Measurements from ENCODE around the gene RNF223. TPM values are rescaled to one million over a fixed set of nuclear protein-coding genes. Genes with fewer than 3 reads are reported as not detected.

The RNF223 gene
- total and polyA plus RNA-seq, 2 experiments from 2014 or later = 0.43 to 0.88 TPM

DNA sequence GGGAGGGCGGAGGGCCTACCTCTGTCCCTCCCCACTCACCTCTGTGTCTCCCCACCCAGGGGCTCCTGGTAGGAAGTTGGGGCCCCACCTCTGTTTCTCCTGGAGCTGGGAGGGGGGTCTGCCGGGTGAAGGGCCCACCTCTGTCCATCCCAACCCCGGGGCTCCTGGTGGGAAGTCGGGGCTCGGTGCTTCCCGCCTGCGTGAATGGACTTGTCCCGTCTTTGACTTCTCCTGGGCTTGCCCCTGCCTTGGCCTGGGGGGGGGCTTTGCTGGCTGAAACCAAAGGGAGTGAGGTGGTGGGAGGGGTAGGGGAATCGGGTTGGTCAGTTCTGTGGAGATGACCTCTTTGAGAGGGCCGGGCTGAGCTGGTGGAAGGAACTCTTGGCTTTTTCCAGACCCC is 48.4 kb downstream of the RNF223 start:
- DNase-seq (ENCODE audit: low spot score) = no peak
- Histone ChIP-seq H3K27ac (no peak overlapping the region), H3K27me3 (no peaks in the 10 kb centered on the region), H3K9me3 (ENCODE audit: low read depth) (no peaks in the 10 kb centered on the region), H3K9me2 (replicated peaks; ENCODE audit: insufficient read depth) (no peaks in the 10 kb centered on the region), H3K4me2 (peak overlapping the region; percentile 77), H3K4me3 (no peak overlapping the region), H3K4me1 (ENCODE audit: insufficient read depth) (peaks cover 35% of the 10 kb centered on the region), H2AFZ (no peak overlapping the region), H3K79me2 (peaks cover 36% of the 10 kb centered on the region), H3K36me3 (replicated peaks; ENCODE audit: insufficient read depth, low read depth) (no peaks in the 10 kb centered on the region), H4K20me1 (ENCODE audit: insufficient read depth, poor library complexity, severe bottlenecking) (no peaks in the 10 kb centered on the region)
- 82% methylated on average over 9 of the region's 10 CpGs for WGBS (ENCODE audit: low lambda C conversion rate, missing lambda C conversion rate)
- TF ChIP-seq EZH2phosphoT487 (IDR thresholded peaks at IDR 0.05; ENCODE audit: low read depth, severe bottlenecking, unreplicated experiment) (no peak), EZH2 (IDR thresholded peaks at IDR 0.05; ENCODE audit: borderline replicate concordance) (no peak)
- TF ChIP-seq, protein P1, sequence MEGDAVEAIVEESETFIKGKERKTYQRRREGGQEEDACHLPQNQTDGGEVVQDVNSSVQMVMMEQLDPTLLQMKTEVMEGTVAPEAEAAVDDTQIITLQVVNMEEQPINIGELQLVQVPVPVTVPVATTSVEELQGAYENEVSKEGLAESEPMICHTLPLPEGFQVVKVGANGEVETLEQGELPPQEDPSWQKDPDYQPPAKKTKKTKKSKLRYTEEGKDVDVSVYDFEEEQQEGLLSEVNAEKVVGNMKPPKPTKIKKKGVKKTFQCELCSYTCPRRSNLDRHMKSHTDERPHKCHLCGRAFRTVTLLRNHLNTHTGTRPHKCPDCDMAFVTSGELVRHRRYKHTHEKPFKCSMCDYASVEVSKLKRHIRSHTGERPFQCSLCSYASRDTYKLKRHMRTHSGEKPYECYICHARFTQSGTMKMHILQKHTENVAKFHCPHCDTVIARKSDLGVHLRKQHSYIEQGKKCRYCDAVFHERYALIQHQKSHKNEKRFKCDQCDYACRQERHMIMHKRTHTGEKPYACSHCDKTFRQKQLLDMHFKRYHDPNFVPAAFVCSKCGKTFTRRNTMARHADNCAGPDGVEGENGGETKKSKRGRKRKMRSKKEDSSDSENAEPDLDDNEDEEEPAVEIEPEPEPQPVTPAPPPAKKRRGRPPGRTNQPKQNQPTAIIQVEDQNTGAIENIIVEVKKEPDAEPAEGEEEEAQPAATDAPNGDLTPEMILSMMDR (IDR thresholded peaks at IDR 0.05; ENCODE audit: poor library complexity) = no peak

DNA sequence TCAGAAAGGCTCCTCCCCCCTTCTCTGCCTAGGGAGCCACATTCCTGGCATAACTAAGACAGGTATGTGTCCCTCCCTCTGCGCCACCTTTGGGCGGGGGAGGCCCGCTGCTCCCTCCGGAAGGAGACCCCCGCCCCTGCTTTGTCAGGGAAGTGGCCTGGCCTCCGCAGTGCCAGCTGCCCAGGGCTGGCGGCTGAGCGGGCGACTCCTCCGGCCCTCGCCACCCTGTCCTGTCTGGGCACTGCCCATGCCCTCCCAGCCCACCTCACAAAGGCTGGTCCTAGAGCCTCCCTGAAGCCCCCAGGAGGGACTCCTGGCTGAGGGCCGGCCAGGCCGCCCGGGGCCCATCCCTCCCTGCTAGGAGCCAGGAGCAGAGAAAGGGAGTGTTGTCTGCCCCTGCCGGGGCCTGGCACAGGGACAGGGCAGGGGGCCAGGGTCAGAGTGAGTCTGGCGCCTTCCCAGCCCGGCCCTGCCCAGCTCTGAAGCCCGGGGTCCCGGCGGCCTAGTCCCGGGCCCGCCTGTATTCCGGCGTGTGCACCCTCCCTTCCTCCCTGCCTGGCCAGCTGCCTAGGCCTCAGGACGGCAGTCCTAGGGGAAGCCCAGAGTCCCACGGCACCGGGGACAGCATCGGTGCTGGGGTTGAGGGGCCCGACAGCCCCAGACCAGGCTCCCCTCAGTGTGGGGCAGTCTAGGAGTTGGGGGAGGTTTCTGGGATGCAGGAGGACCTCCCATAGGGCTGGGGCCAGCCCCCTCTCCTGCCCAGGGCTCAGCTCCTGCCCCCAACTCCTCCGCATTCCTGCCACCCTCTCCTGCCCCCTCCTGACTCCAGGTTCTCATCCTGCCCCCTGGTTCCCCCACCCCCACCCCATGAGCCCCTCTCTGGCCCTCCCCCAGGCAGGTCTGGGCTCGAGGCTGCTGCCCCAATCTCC is 49.1 kb downstream of the RNF223 start:
- Histone ChIP-seq H3K79me2 (peaks cover 36% of the 10 kb centered on the region), H3K4me1 (ENCODE audit: insufficient read depth) (peaks cover 35% of the 10 kb centered on the region), H2AFZ (no peak overlapping the region), H3K9me2 (replicated peaks; ENCODE audit: insufficient read depth) (no peaks in the 10 kb centered on the region), H4K20me1 (ENCODE audit: insufficient read depth, poor library complexity, severe bottlenecking) (no peaks in the 10 kb centered on the region), H3K4me2 (peak overlapping the region; percentile 77), H3K4me3 (no peak overlapping the region), H3K9me3 (ENCODE audit: low read depth) (no peaks in the 10 kb centered on the region), H3K27me3 (no peaks in the 10 kb centered on the region), H3K36me3 (replicated peaks; ENCODE audit: insufficient read depth, low read depth) (no peaks in the 10 kb centered on the region), H3K27ac (peak overlapping the region; percentile 76)
- WGBS (ENCODE audit: low lambda C conversion rate, missing lambda C conversion rate) = 76% methylated on average over 28 of the region's 31 CpGs
- peak; percentile 90 for DNase-seq (ENCODE audit: low spot score)
- TF ChIP-seq, protein P1 (IDR thresholded peaks at IDR 0.05; ENCODE audit: poor library complexity) = no peak
- TF ChIP-seq EZH2phosphoT487 (IDR thresholded peaks at IDR 0.05; ENCODE audit: low read depth, severe bottlenecking, unreplicated experiment) (no peak), EZH2 (IDR thresholded peaks at IDR 0.05; ENCODE audit: borderline replicate concordance) (no peak)

DNA sequence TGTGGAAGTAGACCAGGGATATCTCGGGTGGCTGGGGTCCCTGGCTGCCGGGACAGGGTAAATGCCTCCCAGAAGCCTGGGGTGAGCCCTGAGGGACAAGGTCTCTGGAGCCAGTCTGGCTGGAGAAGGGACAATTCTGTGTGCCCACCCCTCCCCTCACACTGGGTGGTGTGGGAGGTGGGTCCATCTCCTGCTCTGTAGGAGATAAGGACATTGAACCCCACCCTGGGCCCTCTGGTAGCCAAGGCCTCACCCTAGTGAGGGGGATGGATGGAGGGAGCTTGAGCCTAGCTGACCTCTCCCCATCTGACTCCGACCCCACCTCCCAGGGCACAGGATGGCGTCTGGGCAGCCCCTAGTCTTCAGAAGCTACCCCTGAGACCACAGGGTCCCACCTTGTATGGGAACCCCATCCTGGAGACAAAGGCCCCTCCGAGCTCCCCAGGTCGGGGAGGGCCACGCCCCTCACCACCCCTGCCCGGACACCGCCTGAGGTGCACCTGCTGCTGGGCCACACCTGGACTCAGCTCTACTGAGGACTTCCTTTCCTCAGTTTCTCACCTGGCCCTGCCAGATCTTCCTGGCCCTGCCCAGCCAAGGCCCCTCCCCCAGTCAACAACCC is 49.8 kb downstream of the RNF223 start:
- TF ChIP-seq EZH2phosphoT487 (IDR thresholded peaks at IDR 0.05; ENCODE audit: low read depth, severe bottlenecking, unreplicated experiment) (no peak), EZH2 (IDR thresholded peaks at IDR 0.05; ENCODE audit: borderline replicate concordance) (no peak)
- TF ChIP-seq, protein P1 (IDR thresholded peaks at IDR 0.05; ENCODE audit: poor library complexity) = no peak
- DNase-seq (ENCODE audit: low spot score) = no peak
- Histone ChIP-seq H3K27ac (peak overlapping the region; percentile 58), H3K4me2 (peak overlapping the region; percentile 97), H3K79me2 (peaks cover 36% of the 10 kb centered on the region), H3K4me1 (ENCODE audit: insufficient read depth) (peaks cover 35% of the 10 kb centered on the region), H3K9me3 (ENCODE audit: low read depth) (no peaks in the 10 kb centered on the region), H3K36me3 (replicated peaks; ENCODE audit: insufficient read depth, low read depth) (no peaks in the 10 kb centered on the region), H2AFZ (no peak overlapping the region), H3K4me3 (no peak overlapping the region), H4K20me1 (ENCODE audit: insufficient read depth, poor library complexity, severe bottlenecking) (no peaks in the 10 kb centered on the region), H3K27me3 (no peaks in the 10 kb centered on the region), H3K9me2 (replicated peaks; ENCODE audit: insufficient read depth) (no peaks in the 10 kb centered on the region)
- 91% methylated on average over 9 of the region's 9 CpGs for WGBS (ENCODE audit: low lambda C conversion rate, missing lambda C conversion rate)
